GM21786 (cell line): ENCODE measurements around the gene HOXC5.

Experiments
- ATAC-seq: cut with Tn5 transposase; IDR thresholded peaks from one replicate; pipeline ENCODE4 v1.9.1; 2021; ENCODE audit not compliant: unreplicated experiment

HOXC5 gene

GRCh38 chr12:54032627-54033100 lies at the start of gene HOXC5:
HOXC5 (plus strand) TSS chr12:54033050; CDS start chr12:54033123, 73 bp downstream.
- ATAC-seq, result no peak

DNA sequence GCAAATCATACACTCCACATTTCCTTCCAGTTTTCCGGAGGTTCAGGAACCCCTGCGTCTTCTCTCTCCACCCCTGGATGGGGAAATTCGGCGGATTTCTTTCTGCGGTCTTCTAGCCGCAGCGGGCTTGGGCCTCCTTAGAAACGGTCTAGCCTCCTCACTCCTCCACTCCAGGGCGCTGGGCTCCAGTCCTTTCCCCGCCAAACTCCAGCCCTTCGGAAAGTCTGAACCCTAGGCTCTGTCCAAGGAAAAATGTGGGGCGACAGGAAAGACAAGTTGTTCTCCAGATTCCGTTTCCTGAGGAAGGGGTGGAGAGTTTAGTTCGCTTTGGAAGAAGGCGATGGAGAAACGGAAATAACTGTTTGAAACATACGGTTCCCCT lies 49.3 kb upstream of the HOXC5 start:
- ATAC-seq, result no peak

DNA sequence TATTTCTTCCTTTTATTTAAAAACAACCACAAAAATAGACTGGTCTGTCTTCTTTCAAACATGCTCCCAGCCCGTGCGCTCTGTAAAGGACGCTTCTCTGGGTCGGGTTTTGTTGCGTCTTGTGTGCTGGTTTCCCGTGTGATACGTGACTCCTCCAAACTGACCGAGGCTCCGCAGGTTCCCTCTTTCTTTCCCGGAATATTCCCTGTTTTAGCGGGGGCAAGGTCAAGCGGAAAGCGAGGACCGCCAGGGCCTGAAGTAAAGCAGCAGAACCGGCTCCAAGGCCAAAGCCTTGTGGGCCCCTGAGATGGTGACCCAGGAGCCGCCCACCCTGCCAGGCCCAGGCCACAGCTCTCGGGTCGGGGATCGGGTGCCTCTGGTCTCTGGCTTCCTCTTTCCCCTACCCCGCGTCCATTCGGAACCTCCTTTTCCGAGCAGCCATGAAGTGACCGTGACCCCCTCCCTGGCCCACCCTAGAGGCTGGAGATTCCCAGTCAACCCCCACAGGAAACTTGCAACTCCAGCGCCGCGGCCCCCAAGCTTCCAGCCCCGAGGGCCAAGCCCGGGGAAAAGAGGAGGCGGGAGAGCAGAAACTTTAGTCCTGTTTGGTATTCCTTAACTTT lies 48.8 kb upstream of the HOXC5 start:
- ATAC-seq, result no peak

DNA sequence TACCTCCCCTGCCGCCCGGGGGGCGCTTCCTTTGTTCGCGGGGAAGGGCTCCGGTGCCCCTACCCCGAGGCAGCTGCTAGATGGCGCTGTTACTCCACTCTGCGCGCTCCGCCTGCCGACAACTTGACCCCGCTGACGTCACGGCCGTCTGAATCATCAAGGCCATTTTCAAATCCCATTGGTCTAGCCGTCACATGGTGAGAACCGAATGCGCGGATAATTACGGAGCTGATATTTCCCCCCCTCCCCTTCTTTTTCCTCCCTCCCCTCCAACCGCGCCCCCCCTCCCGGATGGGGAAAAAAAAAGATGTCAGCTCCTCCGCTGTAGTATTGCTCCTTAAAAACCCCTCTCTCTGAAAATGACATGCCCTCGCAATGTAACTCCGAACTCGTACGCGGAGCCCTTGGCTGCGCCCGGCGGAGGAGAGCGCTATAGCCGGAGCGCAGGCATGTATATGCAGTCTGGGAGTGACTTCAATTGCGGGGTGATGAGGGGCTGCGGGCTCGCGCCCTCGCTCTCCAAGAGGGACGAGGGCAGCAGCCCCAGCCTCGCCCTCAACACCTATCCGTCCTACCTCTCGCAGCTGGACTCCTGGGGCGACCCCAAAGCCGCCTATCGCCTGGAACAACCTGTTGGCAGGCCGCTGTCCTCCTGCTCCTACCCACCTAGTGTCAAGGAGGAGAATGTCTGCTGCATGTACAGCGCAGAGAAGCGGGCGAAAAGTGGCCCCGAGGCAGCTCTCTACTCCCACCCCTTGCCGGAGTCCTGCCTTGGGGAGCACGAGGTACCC lies 47.8 kb upstream of the HOXC5 start, which contains the start of gene HOXC10:
Gene HOXC10 (plus strand): TSS at position 246 of the 791 bp plus-strand sequence. CDS start 114 bp downstream, at position 360.
- ATAC-seq, result peak; percentile 74

DNA sequence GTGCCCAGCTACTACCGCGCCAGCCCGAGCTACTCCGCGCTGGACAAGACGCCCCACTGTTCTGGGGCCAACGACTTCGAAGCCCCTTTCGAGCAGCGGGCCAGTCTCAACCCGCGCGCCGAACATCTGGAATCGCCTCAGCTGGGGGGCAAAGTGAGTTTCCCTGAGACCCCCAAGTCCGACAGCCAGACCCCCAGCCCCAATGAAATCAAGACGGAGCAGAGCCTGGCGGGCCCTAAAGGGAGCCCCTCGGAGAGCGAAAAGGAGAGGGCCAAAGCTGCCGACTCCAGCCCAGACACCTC lies 47.2 kb upstream of the HOXC5 start:
- no peak for ATAC-seq

DNA sequence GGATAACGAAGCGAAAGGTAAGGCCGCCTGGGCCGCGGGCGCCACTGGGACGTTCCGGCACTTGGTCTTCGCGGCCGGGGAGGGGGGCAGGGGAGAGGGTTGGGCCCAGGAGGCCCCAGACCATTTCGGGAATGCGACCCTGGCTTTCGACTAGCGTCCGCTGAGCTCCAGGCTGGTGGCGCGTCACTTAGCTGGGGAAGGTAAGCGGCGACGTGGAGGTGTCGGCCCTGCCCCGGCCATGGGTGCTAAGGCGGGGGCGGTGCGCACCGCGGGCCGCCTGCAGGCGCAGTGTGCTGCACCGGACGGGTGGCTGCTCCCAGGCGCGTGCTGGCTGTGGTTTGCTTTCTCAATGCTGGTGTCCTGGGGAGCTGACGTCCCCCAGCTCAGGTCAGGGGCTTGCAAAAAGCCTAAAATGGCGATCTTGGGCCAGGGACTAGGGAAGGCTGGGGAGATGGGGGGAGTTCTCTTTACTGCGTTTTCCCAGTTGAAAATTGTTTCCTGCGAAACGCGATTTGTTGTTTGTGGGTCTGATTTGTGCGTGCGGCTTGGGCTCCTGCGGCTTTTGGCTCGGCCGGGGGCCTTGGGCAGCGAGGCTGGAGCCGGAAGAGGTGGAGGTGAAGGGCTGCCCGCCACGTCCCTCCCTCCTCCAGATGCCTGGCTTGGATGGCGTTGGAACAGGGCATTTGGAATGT lies 46.7 kb upstream of the HOXC5 start:
- no peak for ATAC-seq

DNA sequence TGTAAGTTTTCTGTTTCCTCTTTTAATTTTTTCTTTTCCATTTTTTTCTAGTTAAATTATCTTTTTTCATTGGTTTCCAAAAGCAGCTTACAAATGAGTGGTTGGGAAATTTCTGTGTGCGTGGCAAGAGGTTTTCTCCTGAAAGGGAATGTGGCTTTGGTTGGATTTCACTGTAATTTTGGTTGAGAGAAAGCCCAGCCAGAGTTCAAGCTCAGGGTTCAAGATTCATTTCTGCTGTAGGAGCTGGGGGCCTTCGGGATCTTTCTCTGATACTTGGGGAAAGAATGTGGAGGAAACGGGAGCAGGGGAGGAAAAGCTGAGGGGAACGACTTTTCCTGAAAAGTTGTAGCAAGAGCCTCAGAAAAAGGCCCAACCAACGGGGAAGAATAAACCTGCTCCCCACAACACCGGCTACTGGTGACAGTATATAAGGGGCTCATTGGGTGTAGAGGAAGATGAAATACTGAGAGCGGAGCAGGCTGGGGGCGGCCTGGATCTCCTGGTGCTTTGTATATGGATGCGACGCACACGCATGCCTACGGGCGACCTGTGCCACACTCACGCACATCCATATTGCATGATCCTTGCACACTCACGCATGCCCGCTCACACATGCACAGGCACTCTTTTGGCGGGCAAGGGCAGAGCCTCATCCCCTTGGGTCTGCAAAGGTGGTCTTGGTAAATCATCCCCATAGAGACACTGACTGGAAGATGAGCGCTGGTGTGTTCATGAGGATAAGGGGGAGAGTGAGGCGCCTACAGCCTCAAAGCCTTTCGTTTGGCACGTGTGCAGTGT lies 46.0 kb upstream of the HOXC5 start:
- no peak for ATAC-seq

DNA sequence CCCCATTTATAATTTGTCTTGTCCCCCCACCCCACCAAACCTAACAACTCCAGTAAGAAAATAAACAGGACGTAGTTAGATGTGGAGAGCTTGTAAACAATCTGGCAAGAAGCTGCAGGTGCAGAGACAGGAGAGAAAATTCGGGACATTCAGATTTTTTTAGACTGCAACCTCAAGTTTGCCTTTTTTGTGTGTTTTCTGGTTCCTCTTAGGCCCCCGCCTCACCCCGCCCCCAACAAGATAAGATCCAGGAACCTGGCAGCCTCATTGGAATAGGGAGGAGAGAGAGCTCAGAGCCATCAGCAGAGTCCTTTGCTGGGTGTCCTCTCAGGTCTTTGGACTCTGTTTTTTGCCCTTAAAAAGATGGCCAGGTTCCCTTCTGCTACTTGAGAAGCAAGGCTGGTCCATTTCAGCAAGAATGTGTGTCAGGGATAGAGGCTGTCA lies 45.0 kb upstream of the HOXC5 start:
- ATAC-seq, result no peak

- no peak for ATAC-seq
Measured at GRCh38 chr12:53988541-53989226, 44.2 kb upstream of the HOXC5 start.

DNA sequence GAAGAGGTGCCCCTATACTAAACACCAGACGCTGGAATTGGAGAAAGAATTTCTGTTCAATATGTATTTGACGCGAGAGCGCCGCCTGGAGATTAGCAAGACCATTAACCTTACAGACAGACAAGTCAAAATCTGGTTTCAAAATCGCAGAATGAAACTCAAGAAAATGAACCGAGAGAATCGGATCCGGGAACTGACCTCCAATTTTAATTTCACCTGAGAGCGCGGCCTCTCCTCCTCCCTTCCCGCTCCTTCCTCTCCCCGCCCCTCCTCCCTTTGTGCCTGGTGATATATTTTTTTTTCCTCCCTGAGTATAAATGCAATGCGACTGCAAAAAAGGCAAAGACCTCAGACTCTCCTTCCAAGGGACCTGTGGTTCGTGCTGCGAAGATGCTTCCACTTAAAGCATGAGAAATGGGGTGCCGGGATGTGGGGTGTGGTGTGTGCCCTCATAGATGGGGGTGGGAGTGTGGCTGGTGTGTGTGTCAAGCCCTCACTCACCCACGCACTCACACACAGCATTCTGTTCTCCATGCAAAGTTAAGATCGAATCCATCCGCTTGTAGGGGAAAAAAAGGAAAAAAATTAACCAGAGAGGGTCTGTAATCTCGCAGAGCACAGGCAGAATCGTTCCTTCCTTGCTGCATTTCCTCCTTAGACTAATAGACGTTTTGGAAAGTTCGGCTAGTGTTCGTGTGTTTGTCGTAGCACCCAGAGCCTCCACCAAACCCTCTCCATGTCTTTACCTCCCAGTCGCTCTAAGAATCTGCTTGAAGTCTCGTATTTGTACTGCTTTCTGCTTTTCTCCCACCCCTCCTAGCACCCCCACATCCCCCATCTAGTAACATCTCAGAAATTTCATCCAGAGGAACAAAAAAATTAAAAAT lies 43.4 kb upstream of the HOXC5 start:
- ATAC-seq, result no peak

DNA sequence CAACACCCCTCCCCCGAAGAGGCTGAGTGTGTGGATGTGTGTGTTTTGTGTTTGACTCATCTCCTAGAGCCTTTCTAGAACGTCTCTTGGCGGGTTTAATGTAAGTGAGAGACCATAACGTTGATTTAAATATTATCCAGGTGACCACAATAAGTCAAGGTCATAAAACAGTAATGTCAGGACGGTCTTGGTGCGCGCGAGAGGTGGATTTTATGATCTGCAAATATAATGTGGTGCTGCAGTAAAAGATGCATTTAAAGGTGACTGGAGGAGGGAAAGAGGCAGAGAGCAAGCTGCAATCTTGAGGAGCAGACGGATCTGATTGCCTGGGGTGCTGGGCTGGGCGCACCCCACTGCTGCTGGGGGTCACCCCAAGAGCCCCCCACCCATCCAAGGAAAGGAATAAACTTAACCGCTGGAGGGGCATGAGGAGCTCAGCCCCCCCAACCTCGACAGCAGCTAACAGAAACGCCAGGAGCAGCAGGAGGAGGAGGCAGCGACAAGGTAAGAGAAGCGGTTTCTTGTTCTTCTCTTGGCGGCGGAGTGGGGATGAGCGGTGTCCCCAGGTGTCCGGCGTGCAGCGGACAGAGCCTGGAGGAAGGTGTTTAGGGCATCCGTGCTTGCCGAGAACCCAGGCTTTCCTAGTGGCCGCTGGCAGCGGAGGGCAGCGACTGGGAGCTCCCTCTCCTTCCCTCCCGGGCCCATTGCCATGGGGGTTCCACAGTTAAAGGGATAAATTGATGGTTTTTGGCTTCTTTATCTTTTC lies 42.4 kb upstream of the HOXC5 start:
- no peak for ATAC-seq

GRCh38 chr12:53991077-53991460 lies 41.8 kb upstream of the HOXC5 start:
- no peak for ATAC-seq

DNA sequence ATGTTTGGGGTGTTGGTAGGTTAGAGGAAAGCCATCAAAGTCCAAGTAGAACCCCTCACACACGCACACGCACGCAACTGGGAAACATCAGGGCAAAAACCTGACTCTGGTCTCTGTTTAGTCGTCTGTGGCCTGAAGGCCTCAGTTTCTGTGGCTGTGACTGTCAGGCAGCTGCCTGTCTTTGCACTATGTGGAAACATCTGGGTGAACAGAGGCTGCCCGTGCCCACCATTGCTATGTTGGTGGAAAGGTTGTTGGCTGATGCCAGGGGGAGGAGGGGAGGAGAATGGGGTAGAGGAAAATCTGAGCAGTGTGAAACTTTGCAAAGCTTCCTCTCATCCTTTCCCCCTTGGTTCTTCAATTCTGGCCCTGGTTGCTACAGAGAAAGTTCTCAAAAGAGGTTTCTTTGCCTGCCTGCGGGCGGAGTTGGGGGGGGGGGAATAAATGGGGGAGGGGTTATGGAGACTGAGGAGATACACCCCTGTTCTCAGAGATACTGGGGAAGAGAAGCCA lies 40.4 kb upstream of the HOXC5 start:
- ATAC-seq, result no peak

- ATAC-seq, result no peak
Measured at GRCh38 chr12:53993162-53994008, 39.5 kb upstream of the HOXC5 start.

- ATAC-seq, result no peak
Measured at GRCh38 chr12:53994009-53994263, 38.9 kb upstream of the HOXC5 start.

GRCh38 chr12:53994264-53995001 lies 38.4 kb upstream of the HOXC5 start:
- ATAC-seq, result no peak

GRCh38 chr12:53995002-53995377 lies 37.9 kb upstream of the HOXC5 start:
- ATAC-seq, result no peak
